Lower leg skin (tissue), 4 donors: Measurements from ENCODE around the gene CDH23. TPM values are rescaled to one million over a fixed set of nuclear protein-coding genes. Genes with fewer than 3 reads are reported as not detected.

Experiments used
- DNase-seq, 2 donors: peaks; one replicate each; pipeline ENCODE4 v3.0.0-alpha.2; 2019; ENCODE audit warnings: low spot score in 2 of 2
- H3K4me3 ChIP-seq: fragments of 200-600 bp; sonication (generic); 2 replicates; pipeline ENCODE4 v1.5.1; 2017; ENCODE audit warnings: mild to moderate bottlenecking, low read depth; ENCODE audit not compliant: poor library complexity, severe bottlenecking
- POLR2A ChIP-seq, 2 donors: fragments of 450-650 bp; IDR thresholded peaks; one replicate each; pipeline ENCODE4 v1.6.1; 2016 to 2017; ENCODE audit warnings: antibody characterized with exemption in 2 of 2, mild to moderate bottlenecking in 1 of 2, moderate library complexity in 1 of 2
- WGBS, 2 donors: methylation state at CpG; one replicate each; pipeline ENCODE4 v1.1.5; 2018; 5-methylcytosine and 5-hydroxymethylcytosine counted together
- intact Hi-C: fragments of 100-400 bp; cut with DNase I; formaldehyde crosslinking; loops from one replicate; pipeline ENCODE4 v1.15.0; 2023; ENCODE audit warnings: low total_unique reads
- total RNA-seq, 4 donors: library from RNA; depleted of rRNA; stranded (reverse); fragments of >200 nt; gene quantifications; one replicate each; pipeline ENCODE4 v1.1.0, GENCODE V29; 2016
- TF ChIP-seq, protein P1 (sequence below), 3 donors: fragments of 450-650 bp; IDR thresholded peaks; one replicate each; pipeline ENCODE4 v1.5.1; 2016; ENCODE audit warnings: antibody characterized with exemption in 3 of 3, mild to moderate bottlenecking in 3 of 3, moderate library complexity in 2 of 3

The CDH23 gene
- total RNA-seq, 4 donors from 2014 or later = 1.7 to 9.2 (median 2.6) TPM

GRCh38 chr10:71647526-71648253, 251.0 kb downstream of the CDH23 start:
- no peak for DNase-seq
- TF ChIP-seq POLR2A (IDR thresholded peaks at IDR 0.05) = no peak
- 61 to 67% methylated on average over 14 of the region's 14 CpGs for WGBS, 2 donors
- no peak overlapping the region for H3K4me3 ChIP-seq
- intact Hi-C loops = no loop called here

GRCh38 chr10:71648254-71648932, 251.7 kb downstream of the CDH23 start:
- intact Hi-C loops = no loop called here
- no peak overlapping the region for H3K4me3 ChIP-seq
- no peak for TF ChIP-seq POLR2A (IDR thresholded peaks at IDR 0.05)
- TF ChIP-seq, protein P1, sequence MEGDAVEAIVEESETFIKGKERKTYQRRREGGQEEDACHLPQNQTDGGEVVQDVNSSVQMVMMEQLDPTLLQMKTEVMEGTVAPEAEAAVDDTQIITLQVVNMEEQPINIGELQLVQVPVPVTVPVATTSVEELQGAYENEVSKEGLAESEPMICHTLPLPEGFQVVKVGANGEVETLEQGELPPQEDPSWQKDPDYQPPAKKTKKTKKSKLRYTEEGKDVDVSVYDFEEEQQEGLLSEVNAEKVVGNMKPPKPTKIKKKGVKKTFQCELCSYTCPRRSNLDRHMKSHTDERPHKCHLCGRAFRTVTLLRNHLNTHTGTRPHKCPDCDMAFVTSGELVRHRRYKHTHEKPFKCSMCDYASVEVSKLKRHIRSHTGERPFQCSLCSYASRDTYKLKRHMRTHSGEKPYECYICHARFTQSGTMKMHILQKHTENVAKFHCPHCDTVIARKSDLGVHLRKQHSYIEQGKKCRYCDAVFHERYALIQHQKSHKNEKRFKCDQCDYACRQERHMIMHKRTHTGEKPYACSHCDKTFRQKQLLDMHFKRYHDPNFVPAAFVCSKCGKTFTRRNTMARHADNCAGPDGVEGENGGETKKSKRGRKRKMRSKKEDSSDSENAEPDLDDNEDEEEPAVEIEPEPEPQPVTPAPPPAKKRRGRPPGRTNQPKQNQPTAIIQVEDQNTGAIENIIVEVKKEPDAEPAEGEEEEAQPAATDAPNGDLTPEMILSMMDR (IDR thresholded peaks at IDR 0.05) = no peak
- no peak for DNase-seq
- 68 to 74% methylated on average over 10 of the region's 10 CpGs for WGBS, 2 donors

DNA sequence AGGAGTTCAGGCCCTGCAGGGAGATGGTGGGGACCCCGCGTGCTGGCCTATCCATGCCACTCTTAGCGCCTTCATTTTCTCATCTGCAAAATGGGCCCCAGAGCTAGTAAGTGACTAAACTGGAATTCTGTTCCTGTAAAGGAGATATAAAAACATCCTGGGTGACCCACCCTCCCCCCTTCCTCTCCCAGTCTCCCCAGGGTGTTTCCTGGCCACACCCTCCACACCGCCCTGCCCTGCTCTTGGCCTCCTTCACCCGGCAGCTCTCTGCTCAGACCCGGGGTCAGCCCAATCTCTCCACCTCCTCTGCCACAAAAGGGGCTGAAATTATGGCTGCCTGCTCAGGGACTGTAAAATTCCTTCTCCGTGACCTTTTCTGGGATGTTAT, 252.2 kb downstream of the CDH23 start:
- DNase-seq = no peak
- TF ChIP-seq, protein P1 (IDR thresholded peaks at IDR 0.05) = no peak
- no peak for TF ChIP-seq POLR2A (IDR thresholded peaks at IDR 0.05)
- intact Hi-C loops = no loop called here
- H3K4me3 ChIP-seq = no peak overlapping the region
- 67 to 79% methylated on average over 7 of the region's 7 CpGs for WGBS, 2 donors

DNA sequence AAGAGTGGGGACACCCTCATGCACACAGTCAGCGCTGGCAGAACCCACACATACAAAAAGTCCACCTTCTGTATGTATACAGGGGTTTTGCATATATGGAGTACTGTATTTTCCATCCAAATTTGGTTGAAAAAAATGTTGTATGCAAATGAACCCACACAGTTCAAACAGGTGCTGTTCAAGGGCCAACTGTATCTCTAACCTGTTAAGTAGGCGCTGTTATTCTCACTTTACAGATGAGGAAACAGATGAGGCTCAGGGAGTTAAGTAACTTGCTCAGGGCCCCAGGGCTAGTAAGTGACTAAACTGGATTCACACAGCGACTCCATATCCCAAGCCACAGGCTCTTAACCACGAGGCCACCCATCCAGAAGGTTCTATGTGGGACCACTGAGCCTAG, 252.9 kb downstream of the CDH23 start:
- TF ChIP-seq, protein P1 (IDR thresholded peaks at IDR 0.05) = no peak
- no peak for TF ChIP-seq POLR2A (IDR thresholded peaks at IDR 0.05)
- no peak for DNase-seq
- intact Hi-C loops = no loop called here
- H3K4me3 ChIP-seq = no peak overlapping the region
- 54 to 65% methylated on average over 4 of the region's 4 CpGs for WGBS, 2 donors

DNA sequence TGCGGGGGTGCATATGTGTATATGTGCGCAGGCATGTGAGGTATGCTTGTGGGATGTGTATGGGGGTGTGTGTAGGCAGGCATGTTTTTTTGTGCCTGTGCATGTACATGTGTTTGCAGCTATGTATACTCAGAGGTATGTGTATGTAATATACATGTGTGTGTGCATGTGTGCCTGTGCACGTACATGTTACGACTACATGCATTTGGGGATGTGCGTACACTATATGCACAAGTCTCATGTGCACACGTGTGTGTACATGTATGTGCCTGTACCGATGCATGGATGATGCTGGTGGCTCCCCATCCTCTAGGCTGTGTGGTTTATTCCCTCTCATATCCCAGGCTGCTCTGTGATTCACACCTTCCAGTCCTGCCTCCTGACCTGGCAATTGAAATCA, 253.7 kb downstream of the CDH23 start:
- intact Hi-C loops = no loop called here

DNA sequence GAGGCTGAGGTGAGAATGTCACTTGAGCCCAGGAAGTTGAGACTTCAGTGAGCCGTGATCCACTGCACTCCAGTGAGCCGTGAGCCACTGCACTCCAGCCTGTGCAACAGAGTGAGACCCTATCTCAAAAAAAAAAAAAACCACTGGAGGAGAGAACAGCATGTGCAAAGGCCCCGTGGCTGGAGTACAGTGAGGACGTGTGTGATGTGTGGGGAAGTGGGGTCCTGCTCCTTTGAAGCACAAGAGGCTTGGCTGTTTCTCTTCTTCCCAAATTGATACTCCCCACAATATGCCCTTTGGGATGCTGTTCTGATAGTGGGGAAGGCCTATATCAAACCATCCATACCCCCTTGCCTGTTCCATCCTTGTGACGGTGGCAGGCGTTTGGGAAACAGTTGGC, 254.7 kb downstream of the CDH23 start:
- intact Hi-C loops = no loop called here
- DNase-seq = no peak
- 97 to 100% methylated on average over 6 of the region's 6 CpGs for WGBS, 2 donors
- no peak overlapping the region for H3K4me3 ChIP-seq
- TF ChIP-seq, protein P1 (IDR thresholded peaks at IDR 0.05) = no peak
- TF ChIP-seq POLR2A (IDR thresholded peaks at IDR 0.05) = no peak

More for the DNA sequence above, 253.7 kb downstream of the CDH23 start:
- no peak for DNase-seq
- no peak overlapping the region for H3K4me3 ChIP-seq
- 92 to 93% methylated on average over 7 of the region's 7 CpGs for WGBS, 2 donors
- TF ChIP-seq, protein P1 (IDR thresholded peaks at IDR 0.05) = no peak
- TF ChIP-seq POLR2A (IDR thresholded peaks at IDR 0.05) = no peak
